H4 (cell line): ENCODE measurements around the gene GDPD1. TPM values are rescaled to one million over a fixed set of nuclear protein-coding genes. Genes with fewer than 3 reads are reported as not detected.
"Not testable (repeated sequence)": the region's sequence is repeated elsewhere in the genome, so short reads cannot be mapped to it uniquely, and the experiment has no call there.

Experiments used
- DNase-seq: peaks from one replicate; pipeline ENCODE4 v3.0.0-alpha.2; 2015; ENCODE audit warnings: low spot score
- total RNA-seq: library from RNA; depleted of rRNA; stranded (reverse); fragments of >200 nt; shearing (Covaris generic); gene quantifications from 2 replicates; pipeline ENCODE4 v1.2.3, GENCODE V29; 2014; rRNA removed

The GDPD1 gene
- total RNA-seq = 3.7 and 7.4 TPM in 2 replicates

DNA sequence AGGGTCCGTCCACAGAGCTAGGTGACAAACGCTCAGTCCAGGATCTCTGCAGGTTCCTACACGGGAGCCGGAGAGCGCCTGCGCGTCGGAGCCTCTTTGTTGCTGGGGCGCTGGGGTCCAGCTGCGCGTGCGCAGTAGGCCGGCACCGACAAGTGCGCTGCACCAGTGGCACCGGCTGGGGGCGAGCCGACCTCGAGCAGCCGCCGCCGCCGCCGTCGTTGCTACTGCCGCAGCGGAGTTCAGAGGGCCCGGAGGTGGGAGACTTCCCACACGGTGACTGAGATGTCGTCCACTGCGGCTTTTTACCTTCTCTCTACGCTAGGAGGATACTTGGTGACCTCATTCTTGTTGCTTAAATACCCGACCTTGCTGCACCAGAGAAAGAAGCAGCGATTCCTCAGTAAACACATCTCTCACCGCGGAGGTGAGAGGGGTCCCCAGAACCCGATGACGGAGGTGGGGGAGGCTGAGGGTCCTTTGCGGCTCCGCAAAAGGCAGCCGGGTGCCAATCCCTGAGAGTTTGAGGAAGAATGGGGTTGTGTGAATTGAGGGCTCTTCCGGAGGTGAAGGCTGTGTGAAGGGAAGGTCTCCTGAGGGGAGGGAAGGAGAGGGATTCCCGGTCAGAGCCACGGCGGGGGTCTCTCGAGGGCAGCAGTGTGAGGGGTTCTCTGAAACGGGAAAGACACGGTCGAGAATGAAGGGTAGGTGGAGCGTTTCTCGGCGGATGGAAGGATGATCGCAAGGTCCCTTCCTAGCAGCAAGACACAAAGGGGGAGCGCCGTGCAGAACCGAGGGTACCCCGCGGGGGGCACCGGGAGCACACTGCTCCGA, at the start of gene GDPD1:
Gene GDPD1 (plus strand): TSS at position 184 of the 831 bp plus-strand sequence. CDS start 99 bp downstream, at position 283.
- DNase-seq = peak; percentile 94

DNA sequence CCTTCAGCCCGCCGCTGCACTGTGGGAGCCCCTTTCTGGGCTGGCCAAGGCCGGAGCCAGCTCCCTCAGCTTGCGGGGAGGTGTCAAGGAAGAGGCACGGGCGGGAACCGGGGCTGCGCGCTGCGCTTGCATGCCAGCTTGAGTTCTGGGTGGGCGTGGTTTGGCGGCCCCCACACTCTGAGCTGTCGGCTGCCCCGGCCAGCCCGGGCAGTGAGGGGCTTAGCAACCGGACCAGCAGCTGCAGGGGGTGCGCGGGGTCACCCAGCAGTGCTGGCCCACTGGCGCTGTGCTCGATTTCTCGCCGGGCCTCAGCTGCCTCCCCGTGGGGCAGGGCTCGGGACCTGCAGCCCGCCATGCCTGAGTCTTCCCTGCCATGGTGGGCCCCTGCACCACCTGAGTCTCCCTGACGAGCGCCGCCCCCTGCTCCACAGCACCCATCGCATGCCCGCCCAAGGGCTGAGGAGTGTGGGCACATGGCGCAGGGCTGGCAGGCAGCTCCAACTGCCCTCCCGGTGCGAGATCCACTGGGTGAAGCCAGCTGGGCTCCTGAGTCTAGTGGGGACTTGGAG, 47.8 kb upstream of the GDPD1 start:
- DNase-seq = no peak

DNA sequence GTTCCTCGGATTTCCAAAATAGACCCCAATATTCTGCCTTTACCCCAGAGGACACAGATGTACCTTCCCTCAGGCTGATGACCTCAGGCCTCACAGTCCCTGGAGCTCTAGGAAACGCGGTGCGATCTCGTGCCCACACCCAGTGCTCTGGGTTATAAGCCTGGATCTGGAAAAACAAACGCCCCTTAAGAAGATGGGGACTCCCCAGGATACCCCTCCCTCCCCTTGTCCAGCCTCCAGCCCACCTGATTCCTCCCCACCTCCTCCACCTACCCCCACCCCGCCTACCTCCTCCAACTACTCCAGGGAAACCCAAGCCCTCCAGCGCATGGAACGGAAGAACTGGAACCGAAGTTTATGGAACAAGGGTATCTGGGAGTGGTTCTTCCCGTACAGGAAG, 45.6 kb upstream of the GDPD1 start:
- no peak for DNase-seq

- DNase-seq = no peak
Observed at GRCh38 chr17:59175076-59175475, 45.2 kb upstream of the GDPD1 start.

DNA sequence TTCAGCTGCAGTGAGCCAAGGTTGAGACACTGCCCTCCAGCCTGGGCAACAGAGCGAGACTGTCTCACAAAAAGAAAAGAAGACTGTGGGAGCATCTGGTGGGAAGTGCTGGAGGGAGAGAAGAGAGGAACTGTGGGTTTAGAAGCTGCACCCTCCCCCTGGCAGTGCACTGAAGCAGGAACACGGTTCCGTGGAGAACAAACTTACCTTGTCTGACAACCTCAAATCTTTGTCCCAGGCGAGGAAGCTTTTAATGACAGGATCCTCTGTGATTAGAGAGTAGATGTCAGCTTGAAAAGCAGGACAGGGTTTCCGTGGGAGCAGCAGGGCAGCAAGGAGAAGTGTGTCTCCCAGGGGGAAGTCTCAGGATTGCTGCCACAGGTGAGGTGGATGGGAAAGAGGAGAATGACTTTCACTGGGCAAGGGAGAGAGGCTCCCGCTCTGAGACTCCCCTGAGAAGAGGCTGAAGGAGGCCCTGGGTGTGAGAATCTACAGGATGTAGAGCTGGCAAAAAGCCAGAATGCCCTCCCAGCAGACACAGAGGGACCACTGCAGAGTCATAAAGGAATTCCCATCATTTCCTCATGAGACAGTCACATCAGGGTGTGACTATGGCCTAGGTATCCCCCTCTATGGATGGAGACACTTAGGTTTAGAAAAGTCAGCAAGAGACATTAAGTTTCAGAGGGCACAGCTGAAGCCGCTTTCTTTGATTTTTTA, 41.9 kb upstream of the GDPD1 start:
- no peak for DNase-seq

GRCh38 chr17:59179601-59180000, 40.7 kb upstream of the GDPD1 start:
- DNase-seq = not testable (repeated sequence)

- DNase-seq = no peak
Observed at GRCh38 chr17:59180626-59181025, 39.7 kb upstream of the GDPD1 start.

- DNase-seq = no peak
Observed at GRCh38 chr17:59181481-59181880, 38.8 kb upstream of the GDPD1 start.

DNA sequence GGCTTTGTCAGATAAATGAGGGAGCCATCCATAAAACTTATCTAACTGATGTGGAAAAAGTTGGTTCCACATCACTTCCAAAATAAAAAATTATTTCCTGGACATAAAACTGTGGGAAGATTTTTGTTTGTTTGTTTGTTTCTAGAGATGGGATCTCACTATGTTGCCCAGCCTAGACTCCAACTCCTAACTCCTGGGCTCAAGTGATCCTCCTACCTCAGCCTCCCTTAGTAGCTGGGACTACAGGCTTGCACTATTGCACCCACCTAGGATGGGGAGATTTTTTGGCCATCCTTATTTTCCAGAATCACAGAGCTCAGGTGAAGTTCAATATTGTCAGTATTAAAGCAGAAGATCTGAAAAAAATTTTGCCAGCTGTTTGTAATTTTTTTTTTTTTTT, 34.3 kb upstream of the GDPD1 start:
- DNase-seq = no peak

GRCh38 chr17:59186850-59187249, 33.5 kb upstream of the GDPD1 start:
- no peak for DNase-seq

DNA sequence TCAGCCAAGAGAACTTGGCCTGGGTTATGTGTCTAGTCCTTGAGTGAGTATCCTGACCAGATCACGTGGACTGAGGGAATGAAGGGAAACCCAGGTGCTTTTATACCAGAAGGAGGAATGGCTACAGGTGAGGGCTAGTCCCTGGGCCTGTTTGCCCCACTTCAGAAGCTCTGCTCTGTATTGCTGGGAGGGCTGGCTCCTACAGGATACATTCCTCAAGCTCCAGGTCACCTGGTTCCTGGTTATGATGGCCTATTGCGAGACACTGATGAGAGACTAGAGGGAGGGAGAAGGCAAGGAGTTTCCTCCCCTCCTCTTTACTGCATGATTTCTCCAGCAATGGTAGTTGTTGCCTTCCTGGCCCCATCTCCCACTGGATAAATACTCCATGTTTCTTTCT, 29.5 kb upstream of the GDPD1 start:
- DNase-seq = no peak

- no peak for DNase-seq
Observed at GRCh38 chr17:59193336-59193862, 26.9 kb upstream of the GDPD1 start.

GRCh38 chr17:59199398-59199797, 20.9 kb upstream of the GDPD1 start:
- DNase-seq = no peak

GRCh38 chr17:59202320-59202719, 18.0 kb upstream of the GDPD1 start:
- no peak for DNase-seq

GRCh38 chr17:59219370-59219769, 941 bp upstream of the GDPD1 start:
- no peak for DNase-seq

DNA sequence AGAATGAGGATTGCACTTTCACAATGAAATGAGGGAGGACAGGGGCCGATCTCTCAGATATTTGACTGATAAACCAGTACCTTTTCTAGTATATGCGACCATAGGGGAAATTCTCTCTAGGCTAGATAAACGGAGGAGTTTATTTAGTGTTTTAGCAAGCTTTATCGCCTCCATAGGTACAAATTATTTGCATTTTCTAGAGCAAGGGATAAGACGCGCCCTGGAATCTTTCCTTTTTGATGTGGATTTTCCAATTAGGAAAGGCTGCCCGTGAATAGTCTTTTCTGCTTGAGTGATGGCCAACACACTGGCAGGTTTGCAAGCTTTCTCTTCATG, 351 bp upstream of the GDPD1 start:
- DNase-seq = no peak

DNA sequence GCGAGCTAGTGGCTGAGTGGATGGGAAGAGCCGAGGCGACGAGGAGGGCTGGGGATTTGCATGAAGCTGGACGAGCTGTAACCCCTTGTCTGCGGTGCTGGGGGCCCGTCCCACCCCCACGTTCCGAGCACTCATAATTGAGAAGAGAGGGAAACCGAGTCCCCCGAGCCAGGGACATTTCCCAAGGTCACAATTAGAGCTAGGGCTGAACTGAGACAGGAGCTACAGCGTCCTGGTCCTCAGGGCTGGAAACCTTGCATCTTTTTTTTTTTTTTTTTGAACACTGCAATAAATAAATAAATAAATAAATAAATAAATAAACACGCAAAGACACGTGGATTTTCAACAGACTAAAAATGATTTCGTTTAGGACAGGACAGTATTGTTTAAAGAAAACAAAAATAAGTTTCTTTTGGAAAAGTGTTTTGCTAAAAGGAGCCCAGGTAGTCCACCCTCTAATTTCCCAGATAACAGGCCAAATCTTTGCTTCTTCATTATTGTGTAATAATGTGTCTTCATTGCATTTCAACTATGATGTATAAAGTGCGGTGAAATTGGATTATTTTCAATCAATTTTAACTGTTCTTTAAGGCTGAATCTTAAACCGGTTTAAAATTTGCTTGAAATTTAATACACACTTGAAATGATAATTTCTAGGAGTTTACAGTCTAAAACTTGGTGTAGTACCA, 992 bp downstream of the GDPD1 start:
- DNase-seq = no peak

GRCh38 chr17:59223813-59224212, 3.5 kb downstream of the GDPD1 start:
- DNase-seq = no peak

- not testable (repeated sequence) for DNase-seq
Observed at GRCh38 chr17:59228588-59228987, 8.3 kb downstream of the GDPD1 start.

DNA sequence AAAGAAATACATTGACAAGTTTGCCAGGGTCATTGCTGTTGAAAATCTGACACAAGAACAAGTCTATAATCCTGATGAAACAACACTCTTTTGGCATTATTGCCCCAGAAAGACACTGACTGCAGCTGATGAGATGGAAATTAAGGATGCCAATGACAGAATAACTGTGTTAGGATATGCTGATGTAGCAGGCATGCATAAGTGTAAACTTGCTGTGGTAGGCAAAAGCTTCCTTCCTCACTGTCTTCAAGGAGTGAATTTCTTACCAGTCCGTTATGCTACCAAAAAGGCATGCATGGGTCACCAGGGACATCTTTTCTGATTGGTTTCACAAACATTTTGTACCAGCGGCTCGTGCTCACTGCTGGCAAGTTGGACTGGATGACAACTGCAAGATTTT, 10.5 kb downstream of the GDPD1 start:
- DNase-seq = no peak

DNA sequence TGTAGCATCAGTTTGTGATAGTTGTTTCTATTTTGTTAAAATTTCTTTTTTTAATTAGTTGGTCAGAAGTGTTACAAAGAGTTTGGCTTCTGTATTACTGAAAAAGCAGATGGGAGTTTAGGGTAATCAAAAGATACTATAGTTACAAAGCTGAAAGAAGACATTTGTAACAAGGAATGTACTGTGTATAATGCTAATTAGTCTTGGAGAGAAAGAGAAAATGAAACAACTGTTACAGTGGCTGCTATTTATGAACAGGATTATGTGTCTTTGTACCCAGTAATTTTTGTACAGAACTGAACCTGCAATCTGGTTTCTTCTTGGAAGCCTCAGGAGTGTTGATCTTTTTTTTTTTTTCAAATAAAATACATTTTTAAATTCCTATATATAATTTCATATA, 14.3 kb downstream of the GDPD1 start:
- no peak for DNase-seq

- DNase-seq = no peak
Observed at GRCh38 chr17:59238906-59239305, 18.6 kb downstream of the GDPD1 start.
